Measurements from ENCODE around the gene LPCAT2. TPM values are rescaled to one million over a fixed set of nuclear protein-coding genes. Genes with fewer than 3 reads are reported as not detected.

LPCAT2 gene
- polyA plus RNA-seq, 2 of the 4 experiments (the other 2 are of a cell fraction): 8.0 to 16.3 TPM

GRCh38 chr16:55592306-55592705 lies 83.4 kb downstream of the LPCAT2 start (continued):
- TF ChIP-seq HMGXB4 (CRISPR knock-in tag; IDR thresholded peaks at IDR 0.05; ENCODE audit: borderline replicate concordance): no peak
- no peak for TF ChIP-seq CEBPB (IDR thresholded peaks at IDR 0.05)
- no peak for TF ChIP-seq KDM5A (IDR thresholded peaks at IDR 0.05)
- no peak for TF ChIP-seq ESRRA (IDR thresholded peaks at IDR 0.05; ENCODE audit: borderline replicate concordance, low read length)
- TF ChIP-seq CBX8 (IDR thresholded peaks at IDR 0.05): no peak
- no peak for TF ChIP-seq USF2 (IDR thresholded peaks at IDR 0.05)
- no peak for TF ChIP-seq FOXS1 (CRISPR knock-in tag; IDR thresholded peaks at IDR 0.05)
- TF ChIP-seq JUNB (IDR thresholded peaks at IDR 0.05): no peak
- TF ChIP-seq RAD21 (conservative IDR thresholded peaks at IDR 0.05 in 1 of 2, IDR thresholded peaks at IDR 0.05 in 1 of 2): no peak

- Histone ChIP-seq H3K27ac (no peak overlapping the region), H3K4me1 (no peaks in the 10 kb centered on the region), H3K4me3 (no peak overlapping the region), H3K4me2 (no peak overlapping the region), H3K9me3 (no peaks in the 10 kb centered on the region)
- CTCF ChIA-PET: no interaction called here
- ATAC-seq (no peak), FAIRE-seq (no peak), DNase-seq (ENCODE audit: low read depth in 1 of 2, low spot score in 1 of 2) (no peak)
- no peak for TF ChIP-seq RAD21 (conservative IDR thresholded peaks at IDR 0.05 in 1 of 2, IDR thresholded peaks at IDR 0.05 in 1 of 2)
- no peak for TF ChIP-seq HMGXB4 (CRISPR knock-in tag; IDR thresholded peaks at IDR 0.05; ENCODE audit: borderline replicate concordance)
- no peak for TF ChIP-seq NFE2L2 (conservative IDR thresholded peaks at IDR 0.05; ENCODE audit: low read length)
- TF ChIP-seq ZFP36 (IDR thresholded peaks at IDR 0.05; ENCODE audit: borderline replicate concordance, partially characterized antibody): no peak
- TF ChIP-seq MYC (IDR thresholded peaks at IDR 0.05; ENCODE audit: borderline replicate concordance, low read length): no peak
- no peak for TF ChIP-seq RFX5 (IDR thresholded peaks at IDR 0.05)
- TF ChIP-seq FOXS1 (CRISPR knock-in tag; IDR thresholded peaks at IDR 0.05): no peak
- POLR2A ChIA-PET: no interaction called here
- WGBS (ENCODE audit: missing lambda C conversion rate): 57% methylated on average over 4 of the region's 4 CpGs
Observed at GRCh38 chr16:55597928-55598327, 89.1 kb downstream of the LPCAT2 start.

- ChIA-PET POLR2A (no interaction called here), CTCF (no interaction called here)
- FAIRE-seq: no peak
- TF ChIP-seq HMGXB4 (CRISPR knock-in tag; IDR thresholded peaks at IDR 0.05; ENCODE audit: borderline replicate concordance): no peak
- no peak for TF ChIP-seq GATA3 (IDR thresholded peaks at IDR 0.05; ENCODE audit: borderline replicate concordance)
- no peak for TF ChIP-seq CHD2 (IDR thresholded peaks at IDR 0.05; ENCODE audit: low read length, partially characterized antibody)
- no peak for TF ChIP-seq KDM1A (IDR thresholded peaks at IDR 0.05; ENCODE audit: low read depth)
- TF ChIP-seq MAFK (IDR thresholded peaks at IDR 0.05; ENCODE audit: partially characterized antibody): no peak
- TF ChIP-seq BHLHE40 (IDR thresholded peaks at IDR 0.05; ENCODE audit: low read depth, low read length): no peak
- no peak for TF ChIP-seq MYC (IDR thresholded peaks at IDR 0.05; ENCODE audit: borderline replicate concordance, low read length)
- no peak for TF ChIP-seq HES2 (IDR thresholded peaks at IDR 0.05)
- no peak for TF ChIP-seq NPAS2 (CRISPR knock-in tag; IDR thresholded peaks at IDR 0.05; ENCODE audit: borderline replicate concordance)
- no peak for TF ChIP-seq HOXA7 (CRISPR knock-in tag; IDR thresholded peaks at IDR 0.05)
- no peak for TF ChIP-seq NFE2L2 (conservative IDR thresholded peaks at IDR 0.05; ENCODE audit: low read length)
- TF ChIP-seq RARB (CRISPR knock-in tag; IDR thresholded peaks at IDR 0.05): no peak
- no peak for TF ChIP-seq ZC3H11A (IDR thresholded peaks at IDR 0.05)
- no peak for TF ChIP-seq ESRRA (IDR thresholded peaks at IDR 0.05; ENCODE audit: borderline replicate concordance, low read length)
- no peak for TF ChIP-seq JUNB (IDR thresholded peaks at IDR 0.05)
- no peak for TF ChIP-seq ZFP36 (IDR thresholded peaks at IDR 0.05; ENCODE audit: borderline replicate concordance, partially characterized antibody)
- no peak for TF ChIP-seq CBX8 (IDR thresholded peaks at IDR 0.05)
- TF ChIP-seq PBX3 (IDR thresholded peaks at IDR 0.05): no peak
- Histone ChIP-seq H3K9me3 (no peaks in the 10 kb centered on the region), H3K27ac (no peak overlapping the region), H3K4me3 (no peak overlapping the region), H3K4me2 (no peak overlapping the region), H3K4me1 (no peaks in the 10 kb centered on the region)
- no peak for DNase-seq (ENCODE audit: low read depth in 1 of 2, low spot score in 1 of 2)
- no peak for ATAC-seq
- WGBS (ENCODE audit: missing lambda C conversion rate): 40% methylated on average over 4 of the region's 4 CpGs
Observed at GRCh38 chr16:55605754-55606336, 97.0 kb downstream of the LPCAT2 start.
